NCI-H146 treated with DMSO at 0.1 percent for 48 hours (cell line): ENCODE data around the gene PCNX2.

Experiments
- DNase-seq: peaks from one replicate; lab custom pipeline; 2025; ENCODE audit not compliant: unreplicated experiment; lab: John Stamatoyannopoulos, UW

Gene PCNX2

DNA sequence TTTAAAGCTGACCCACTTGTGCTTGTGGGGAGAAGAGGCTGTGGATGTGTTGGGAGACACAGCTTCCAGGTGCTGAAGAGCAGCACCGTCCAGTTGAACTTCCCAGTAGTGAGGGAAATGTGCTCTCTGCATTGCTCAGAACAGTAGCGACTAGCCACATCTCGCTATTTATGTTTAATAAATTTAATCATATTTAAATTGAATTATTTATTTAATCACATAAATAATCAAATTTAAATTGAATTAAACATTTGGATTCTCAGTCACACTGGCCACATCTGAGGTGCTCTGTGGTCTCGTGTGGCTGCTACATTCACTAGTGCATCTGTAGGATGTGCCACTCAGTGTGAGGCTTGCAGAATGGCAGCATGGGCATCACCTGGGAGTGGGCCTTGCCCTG lies 325.0 kb downstream of the PCNX2 start:
- no peak for DNase-seq

DNA sequence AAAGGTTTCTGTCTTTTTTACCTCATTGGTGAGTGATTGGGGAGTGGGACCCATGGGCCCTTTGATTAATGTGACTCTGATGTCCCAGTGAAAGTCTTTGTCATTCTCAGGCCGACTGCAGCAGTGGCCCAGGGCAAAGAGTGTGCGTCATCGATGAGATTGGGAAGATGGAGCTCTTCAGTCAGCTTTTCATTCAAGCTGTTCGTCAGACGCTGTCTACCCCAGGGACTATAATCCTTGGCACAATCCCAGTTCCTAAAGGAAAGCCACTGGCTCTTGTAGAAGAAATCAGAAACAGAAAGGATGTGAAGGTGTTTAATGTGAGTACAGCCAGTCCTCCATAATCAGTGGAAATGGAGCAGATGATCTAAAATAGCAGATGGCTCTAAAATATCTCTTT lies 325.7 kb downstream of the PCNX2 start:
- no peak for DNase-seq

DNA sequence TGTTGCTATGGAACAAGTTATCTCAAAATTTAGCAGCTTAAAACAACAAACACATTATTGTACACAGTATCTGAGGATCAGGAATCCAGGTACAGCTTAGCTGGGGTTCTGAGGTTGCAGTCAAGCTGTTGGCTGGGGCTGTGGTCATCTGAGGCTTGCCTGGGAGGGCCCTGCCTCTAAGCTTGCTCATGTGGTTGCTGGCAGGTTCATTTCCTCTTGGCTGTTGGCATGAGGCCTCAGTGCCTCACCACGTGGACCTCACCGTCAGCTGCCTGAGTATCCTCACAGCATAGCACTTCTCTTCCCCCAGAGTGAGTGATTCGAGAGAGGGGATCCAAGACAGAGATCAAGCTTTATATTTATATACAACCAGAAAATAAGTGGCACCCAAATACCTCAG lies 326.6 kb downstream of the PCNX2 start:
- DNase-seq: no peak

DNA sequence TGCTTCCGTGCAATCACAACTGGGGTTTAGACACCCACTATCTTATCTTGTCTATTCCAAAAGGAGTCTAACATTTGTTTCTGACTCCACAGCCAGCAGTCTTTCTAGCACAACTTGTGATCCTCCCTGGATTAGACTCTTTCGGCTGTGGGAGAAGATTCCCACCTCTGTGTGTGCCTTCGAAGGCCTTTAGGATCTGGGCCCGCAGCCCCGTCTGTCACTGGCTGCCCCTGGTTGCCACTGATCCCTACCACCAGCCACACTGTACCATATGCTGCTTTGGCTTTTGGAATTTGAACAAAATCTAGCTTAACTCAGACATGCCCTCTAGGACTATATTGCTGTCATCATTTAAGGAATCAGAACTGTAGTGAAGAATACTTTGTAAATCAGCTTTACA lies 327.1 kb downstream of the PCNX2 start:
- no peak for DNase-seq

DNA sequence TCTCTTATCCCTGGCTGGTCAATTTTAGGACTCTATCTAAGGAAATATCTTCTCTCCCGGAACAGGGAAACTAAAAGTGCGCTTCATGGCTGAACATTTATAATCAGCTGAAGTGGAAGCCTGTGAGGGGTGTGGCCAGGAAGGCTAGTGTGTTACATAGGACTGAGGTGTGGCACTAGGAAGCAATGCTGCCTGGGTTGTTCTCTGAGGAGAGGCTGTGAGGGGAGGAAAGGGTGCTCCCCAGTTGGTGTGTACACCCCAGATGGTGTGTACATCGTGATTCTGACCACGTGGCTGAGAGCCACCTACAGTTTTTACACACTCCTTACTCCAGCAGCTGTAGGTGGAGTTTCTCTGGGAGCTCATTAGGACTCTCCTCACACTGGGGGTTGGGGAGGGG lies 328.9 kb downstream of the PCNX2 start:
- DNase-seq: no peak

DNA sequence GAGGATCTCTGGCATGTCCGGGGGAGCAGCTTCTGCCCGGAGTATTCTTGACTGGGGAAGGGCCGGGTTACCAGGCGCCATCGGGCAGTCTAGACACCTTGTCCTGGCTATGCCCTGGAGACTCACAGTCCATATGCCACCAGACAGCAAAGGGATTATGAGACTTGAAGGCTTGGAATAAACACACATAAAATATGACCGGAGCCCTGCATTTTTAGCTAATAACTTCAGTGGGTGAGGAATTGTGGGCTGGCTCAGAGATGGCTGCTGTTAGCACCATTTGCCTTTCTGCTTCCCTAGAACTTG lies 329.7 kb downstream of the PCNX2 start:
- DNase-seq: no peak

DNA sequence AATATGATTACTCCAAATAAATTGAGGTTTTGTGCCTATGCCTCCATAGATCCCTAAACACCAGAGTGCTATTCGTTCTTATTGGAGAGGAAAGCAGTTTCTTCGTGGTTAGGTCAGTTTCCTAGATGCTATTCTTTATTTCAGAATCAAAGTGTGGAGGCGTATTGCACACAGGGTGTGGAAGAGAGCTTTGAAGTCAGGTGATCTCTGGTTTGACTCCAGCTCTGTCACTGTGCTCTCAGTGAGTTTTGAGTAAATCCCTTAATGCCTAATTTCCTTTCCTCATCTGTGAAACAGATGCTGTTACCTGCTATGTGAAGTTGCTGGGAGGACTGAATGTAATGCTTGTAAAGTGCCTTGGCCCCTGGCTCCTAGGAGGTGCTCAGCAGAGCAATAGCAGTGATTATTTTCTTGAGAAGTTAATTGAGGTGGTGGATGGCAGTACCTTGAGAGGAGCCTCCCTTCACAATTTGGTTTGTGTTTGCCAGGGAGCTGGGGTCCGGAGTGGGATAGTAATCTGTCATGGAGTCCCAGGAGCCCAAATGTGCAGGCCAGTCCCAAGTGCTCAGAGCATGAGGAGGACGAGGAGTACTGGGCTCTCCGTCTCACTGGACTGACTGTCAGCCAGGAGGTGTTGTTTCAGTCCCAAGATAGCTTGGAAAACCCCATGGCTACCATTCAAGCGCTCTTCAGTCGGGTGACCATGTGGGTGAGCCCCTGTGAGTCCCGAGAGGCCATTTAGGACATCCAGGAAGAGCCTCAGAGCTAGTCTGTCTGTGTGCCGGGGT lies 330.2 kb downstream of the PCNX2 start:
- DNase-seq: no peak

DNA sequence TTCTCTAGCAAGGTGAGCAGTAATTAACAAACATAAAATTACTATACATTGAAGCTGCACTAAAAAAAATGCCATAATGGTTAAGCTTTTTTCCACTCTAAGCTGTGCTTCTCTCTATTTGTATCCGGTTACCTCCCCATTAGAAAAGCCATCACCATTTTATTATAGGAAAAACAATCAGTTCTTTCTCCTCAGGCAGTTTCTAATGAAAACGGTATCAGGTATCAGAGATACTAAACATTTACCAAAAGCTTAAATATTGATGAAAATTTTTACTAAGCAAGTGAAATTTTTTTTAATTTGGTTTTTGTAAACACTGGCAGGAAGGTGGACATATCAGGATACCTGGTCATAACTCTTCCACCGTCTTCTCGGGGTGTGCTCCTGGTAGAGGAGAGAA lies 330.9 kb downstream of the PCNX2 start:
- no peak for DNase-seq

DNA sequence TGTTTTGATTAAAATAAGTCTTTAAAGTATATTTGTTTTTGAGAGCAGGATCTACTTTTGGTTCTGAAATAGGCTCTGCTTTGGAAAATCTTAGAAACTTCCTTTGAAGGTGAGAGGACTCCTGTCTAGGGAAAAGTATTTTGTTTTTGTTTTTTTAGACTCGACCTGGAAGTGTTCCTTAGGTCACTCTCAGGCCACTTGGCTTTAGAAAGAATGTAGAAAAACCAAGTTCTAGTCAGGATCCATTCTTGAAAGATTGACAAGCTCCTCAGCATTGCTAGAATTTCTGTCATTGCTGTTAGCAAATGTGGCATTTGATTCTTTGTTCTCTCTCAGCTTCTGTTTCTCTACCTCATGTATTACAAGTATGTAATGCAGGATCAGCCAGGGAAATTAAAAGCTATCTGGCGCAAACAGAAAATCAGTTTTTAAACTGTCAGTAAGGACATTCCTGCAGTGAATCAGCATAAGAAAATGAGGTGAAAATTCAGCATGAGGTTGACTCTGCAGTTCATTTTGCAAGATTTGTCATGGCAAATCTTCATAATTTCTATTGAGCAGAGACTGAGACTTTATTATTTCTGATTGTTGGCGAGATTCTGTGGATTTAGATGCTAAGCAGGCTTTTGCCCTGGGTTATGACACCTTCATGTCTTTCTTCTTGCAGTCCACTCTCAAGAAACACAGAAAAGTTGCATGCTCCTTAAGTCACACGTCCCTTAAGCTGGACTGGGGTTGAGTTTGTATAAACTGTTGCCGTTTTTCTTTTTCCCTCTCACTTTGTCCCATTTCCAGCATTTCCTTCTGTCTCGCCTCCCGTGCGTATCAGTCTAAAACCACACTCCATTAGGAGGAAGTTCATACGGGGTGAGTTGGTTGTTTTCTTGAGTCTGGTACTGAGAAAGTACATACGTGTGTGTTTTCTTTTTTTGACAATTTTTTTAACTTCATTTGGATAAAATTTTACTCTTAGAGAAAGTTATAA lies 332.5 kb downstream of the PCNX2 start:
- DNase-seq: no peak

DNA sequence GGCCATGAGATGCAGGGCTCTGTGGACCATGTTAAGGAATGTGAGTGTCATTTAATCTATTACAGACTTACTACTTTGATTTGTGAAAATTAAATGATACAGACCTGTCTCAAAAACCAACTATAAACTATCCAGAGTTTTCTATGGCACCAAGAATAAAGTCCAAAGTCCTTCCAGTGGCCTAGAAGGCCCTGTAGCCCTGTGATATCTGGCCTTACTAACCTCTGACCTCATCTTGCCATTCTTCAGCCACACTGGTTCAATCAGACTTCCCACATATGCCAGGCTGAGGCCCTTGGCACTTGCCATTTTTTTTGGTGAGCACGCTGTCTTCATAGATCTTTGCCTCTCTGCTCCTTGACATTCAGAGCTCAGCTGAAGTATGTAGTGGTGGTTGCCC lies 337.5 kb downstream of the PCNX2 start:
- DNase-seq: no peak

DNA sequence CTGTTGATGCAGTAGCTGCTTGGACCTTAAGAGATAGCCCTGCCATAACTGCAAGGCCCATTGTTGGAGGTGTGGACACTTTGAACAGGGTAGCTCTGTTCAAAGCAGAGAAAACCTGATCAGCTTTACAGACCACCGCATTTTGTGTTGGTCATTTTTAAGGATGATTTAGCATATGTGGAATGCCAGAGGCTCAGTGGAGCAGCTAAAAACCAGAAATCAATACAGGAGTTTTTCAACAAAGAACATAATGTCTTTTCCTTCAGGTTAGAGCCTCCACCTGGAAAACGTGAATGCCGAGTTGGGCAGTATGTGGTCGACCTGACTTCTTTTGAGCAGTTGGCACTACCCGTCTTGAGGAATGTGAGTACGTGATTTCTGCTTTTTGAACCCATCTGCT lies 339.4 kb downstream of the PCNX2 start:
- DNase-seq: no peak

DNA sequence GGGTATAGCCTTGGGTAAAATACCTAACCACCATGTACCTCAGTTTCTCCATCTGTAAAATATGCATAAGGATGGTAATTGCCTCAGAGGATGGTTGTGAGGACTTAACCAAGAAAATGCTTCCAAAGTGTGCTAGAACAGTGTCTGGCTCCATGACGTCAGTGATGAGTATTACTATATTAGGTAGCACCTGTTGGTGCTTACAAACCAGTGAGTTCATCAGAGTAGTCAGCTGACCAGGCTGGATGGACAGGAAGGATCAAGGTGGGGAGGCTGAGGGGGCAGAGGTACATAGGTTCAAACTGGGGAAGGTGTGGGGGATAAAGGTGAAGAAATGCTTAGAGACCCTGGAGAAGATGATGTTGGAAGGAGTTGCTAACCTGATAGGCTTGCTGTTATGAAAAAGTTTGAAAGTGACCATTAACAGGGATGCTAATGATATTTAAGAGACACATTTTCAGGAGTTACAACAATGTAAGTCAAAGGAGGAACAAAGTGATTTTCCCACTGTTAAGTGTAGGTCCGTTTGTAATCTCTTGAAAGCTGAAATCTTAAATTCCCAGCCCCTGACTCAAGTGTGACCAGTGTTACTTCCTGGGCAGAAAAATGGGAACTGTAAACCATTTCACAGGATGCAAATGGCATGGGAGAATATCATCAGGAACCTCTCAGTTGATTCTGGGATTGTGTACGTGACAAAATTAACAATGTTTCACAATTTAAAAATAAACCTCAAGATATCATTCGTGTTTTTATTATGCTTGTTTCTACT lies 340.7 kb downstream of the PCNX2 start:
- DNase-seq: no peak

DNA sequence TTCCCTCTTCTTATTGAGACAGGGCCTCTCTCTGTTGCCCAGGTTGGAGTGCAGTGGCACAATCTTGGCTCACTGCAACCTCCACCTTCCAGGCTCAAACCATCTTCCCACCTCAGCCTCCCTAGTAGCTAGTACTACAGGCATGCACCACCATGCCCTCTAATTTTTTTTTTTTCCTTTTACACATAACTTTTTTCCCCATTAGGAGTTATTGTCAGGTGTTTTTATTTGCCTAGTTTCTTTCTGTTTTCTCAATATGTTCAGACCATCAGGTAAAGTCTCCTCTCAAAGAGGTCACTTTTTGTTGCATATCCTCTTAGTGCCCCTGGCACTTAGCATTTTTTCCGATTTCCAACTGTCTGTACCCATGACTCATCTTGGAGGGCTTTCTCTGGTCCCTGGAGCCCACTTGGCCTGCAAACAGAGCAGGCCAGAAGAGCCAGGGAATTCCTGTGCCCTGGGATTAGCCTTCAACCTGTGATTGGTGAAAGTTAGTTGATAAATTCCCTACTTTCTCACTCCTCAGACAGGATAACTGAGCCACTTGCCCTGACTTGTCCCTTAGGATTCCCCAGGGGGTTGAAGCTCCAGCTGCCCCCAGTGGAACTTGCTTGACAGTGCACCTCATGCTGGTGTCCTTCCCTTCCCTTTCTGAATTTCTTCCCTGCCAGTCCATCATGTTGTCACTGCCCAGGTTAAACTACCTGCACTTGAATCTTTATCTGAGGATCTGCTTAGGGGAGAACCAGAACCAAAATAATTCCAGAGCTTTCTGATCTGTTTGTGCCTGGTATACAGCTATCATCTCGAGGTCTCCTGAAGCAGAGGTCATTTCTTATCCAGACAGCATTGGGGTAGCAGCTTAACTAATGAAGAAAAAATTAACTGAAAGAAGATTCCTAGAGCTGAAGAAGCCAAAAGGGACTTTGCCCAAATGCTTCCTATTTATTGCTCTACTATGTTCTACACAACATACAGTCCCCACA lies 342.7 kb downstream of the PCNX2 start:
- peak; percentile 19 for DNase-seq

DNA sequence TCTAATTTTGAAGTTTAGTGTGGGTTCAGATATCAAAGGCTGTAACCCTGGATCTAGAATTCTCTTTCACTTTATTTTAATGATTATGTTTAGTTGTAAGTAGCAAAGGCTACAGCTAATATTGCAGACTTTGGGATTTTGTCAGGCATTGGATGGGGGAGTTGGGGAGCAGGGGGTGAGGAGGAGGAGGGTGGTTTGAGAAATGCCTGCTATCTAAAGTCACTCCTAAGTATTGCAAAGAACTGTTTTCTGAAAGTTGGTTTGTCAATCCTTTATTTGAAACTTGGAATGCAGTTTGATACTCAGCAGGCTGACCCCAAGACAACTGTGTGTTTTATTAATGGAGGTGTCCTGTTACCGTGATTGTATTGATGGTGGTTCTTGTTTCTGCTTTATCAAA lies 343.9 kb downstream of the PCNX2 start:
- no peak for DNase-seq

DNA sequence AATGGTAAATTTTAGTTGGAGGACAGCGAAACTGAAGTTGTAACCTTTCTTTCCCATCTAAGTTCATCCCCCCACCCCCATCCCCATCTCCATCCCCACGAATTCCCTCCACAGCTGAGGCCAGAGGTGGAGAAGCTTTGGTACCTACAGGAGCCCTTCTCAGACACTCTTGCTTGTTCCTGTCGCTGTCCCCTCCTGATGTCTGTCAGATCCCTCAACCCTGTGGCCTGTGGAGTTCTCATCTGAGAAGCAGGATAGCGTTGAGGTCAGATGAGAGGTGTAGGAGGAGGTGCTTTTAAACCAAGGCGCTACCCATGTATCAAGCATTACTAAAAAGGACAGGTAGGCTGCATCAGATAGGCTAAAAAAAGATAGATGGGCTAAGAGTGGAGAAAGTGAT lies 344.3 kb downstream of the PCNX2 start:
- no peak for DNase-seq

DNA sequence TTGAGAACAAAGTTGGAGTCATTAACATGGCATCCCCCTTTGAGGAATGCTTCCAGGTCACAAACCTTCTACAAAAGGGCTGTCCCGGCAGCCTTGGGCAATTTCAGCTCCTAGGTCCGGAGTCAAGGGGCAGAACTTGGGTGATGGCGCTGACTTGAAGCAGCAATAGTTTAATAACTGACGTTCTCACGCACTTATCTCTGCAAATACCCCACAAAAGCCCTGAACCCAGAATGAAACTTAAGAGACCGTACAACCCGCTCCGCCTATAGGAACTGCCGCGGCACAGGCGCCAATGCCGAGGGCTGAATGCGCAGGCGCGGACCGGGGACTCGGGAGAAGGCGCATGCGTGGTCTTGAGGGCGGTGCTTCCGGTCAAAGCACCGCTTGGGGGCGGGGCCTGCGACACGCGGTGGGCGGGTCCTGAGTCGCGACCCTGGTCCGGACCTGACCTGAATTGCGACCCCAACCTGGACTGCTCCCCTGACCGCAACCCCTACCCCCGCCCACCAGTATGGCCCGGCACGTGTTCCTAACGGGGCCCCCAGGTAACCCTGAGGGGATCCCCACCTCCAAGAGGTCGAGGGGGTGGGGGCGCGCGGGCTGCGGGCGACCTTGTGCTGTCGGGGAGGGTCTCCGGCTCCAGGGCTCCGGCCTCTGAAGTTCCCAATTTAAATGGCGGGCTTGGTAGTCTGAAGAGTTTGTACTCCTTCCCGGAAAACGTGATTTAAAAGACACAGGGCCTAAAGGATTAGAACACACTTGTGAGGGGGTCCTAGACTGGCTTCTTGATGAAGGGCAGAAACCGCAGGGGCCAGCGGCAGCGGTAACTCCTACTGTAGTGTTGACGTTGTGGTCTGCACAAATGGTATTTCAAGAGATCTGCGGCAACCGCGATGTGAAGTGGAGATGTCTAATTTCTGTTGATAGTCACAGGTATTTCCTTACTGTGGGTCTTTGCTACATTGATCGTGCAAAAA lies 345.0 kb downstream of the PCNX2 start, which contains the start of gene NTPCR:
TSS of gene NTPCR (plus strand) at position 415 of the 980 bp plus-strand sequence. CDS start at position 515, 100 bp downstream.
- DNase-seq: peak; percentile 85

DNA sequence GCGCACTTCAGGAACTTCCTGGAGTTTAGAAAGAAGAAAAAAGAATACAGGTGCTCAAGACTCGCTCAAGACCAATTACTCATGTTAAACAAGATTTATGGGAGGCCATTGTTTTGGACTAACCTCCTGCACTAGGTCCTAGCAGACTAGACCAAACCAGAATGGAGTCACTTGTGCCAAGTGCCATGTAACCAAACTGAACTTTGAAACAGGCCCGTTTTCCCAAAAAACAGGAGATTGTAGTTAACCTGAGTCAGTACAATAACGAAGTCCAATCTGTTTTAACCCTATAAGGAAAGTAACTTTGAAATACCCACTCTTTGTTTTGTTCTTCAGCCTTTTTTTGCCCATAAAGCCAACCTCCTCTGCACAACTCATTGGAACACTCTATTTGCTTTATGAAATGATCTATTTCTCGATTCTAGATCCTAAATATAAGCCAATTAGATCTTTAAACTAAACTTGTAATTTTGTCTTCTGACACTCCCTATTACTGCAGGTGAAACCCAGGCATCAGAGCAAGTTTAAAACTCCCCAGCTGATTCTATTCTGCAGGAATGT lies 345.8 kb downstream of the PCNX2 start:
- no peak for DNase-seq

DNA sequence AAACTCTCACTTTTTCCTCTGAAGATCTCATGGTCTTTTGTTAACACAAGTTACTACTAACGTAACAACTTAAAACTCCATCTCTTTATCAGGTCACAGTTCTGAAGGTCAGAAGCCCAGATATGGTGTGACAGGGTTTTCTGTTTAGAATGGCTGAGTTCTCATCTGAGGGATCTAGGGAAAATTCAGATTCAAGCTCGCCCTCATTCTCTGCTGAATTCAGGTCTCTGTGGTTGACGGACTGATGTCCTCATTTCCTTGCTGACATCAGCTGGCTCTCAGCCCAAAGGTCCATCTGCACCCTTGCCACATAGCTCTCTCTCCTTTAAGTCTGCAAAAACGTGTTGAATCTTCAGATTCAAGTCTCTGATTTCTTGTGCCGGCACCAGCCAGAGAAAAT lies 351.2 kb downstream of the PCNX2 start:
- no peak for DNase-seq
